NCI-H2171 treated with DMSO at 0.1 percent for 48 hours (cell line): ENCODE data around the gene XYLT1.

ENCODE experiments used
- DNase-seq: peaks from one replicate; lab custom pipeline; 2025; lab: John Stamatoyannopoulos, UW

The XYLT1 gene

GRCh38 chr16:17282247-17282646, 188.5 kb downstream of the XYLT1 start:
- no peak for DNase-seq

DNA sequence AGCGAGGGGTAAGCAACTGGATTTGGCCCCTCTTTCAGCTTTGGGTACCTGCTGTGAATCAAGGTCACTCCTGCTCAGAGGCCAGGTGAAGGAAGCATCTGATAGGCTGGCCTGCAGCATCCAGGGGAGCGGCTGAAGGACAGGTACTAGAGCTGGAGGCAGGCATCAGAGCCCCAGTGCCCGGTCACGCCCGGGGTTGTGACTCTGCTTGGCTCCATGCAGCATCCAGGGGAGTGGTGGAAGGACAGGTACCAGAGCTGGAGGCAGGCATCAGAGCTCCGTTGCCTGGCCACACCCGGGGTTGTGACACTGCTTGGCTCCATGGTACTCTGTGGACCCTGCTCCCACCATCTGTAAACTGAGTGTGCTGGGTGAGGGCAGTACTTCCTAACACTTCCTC, 189.7 kb downstream of the XYLT1 start:
- no peak for DNase-seq

DNA sequence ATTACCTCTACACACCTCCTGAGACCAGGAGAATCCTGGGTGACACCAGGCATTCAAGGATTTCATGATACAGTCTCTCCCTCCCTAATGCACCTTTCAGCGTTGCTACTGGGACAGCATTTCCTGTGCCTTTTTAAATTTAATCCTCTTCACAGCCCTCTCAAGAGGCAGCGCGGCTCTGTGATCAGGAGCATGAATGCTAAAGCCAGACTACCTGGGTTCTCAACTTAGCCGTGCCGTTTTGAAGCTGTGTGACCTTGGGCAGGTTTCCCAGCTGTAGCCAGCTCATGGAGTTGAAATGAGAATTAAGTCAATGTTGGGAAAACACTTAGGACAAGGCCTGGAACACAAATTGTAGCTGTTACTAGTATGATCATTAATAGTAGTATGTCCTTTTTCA, 191.8 kb downstream of the XYLT1 start:
- DNase-seq, result no peak

GRCh38 chr16:17277981-17278381, 192.8 kb downstream of the XYLT1 start:
- no peak for DNase-seq

DNA sequence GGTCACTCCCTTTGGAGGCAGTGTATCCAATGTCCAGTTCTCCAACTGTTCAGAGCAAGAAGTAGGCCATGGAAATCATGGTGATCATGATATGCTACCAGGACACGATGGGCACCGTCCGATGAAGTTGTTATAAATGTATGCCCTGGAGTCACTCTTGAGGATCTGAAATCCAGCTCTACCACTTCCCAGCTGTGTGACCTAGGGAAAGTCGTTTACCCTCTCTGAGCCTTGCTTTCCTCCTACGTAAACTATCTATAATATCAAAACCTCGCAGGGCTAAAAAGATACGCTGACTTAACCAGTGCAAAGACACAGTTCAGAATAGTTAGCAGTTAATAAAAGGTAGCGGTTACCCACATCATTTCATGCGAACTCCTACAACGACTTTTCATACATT, 194.2 kb downstream of the XYLT1 start:
- no peak for DNase-seq

DNA sequence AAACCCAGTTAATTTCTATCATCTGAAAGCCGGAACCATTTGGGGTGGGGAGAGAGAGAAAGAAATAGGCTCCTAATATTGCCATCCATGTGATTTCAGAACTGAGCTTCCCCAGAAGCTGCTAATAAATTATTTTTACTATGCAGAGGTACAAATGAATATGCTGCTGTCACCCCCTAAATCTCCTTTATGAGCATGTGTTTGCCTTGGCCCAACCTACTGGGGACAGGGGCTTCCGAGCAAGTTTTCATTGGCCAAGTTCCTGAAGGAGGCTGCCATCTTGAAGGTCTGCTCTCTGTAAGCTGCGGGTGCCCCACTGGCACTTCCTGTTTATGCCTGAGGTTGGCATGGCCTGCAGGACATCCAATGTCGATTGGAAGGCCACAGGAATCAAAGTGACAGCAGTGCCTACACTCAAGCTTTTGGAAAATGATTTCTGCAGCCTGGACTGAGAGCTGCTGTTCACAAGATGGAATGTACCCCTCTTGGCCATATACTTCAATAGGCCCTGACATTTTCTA, 194.7 kb downstream of the XYLT1 start:
- no peak for DNase-seq

DNA sequence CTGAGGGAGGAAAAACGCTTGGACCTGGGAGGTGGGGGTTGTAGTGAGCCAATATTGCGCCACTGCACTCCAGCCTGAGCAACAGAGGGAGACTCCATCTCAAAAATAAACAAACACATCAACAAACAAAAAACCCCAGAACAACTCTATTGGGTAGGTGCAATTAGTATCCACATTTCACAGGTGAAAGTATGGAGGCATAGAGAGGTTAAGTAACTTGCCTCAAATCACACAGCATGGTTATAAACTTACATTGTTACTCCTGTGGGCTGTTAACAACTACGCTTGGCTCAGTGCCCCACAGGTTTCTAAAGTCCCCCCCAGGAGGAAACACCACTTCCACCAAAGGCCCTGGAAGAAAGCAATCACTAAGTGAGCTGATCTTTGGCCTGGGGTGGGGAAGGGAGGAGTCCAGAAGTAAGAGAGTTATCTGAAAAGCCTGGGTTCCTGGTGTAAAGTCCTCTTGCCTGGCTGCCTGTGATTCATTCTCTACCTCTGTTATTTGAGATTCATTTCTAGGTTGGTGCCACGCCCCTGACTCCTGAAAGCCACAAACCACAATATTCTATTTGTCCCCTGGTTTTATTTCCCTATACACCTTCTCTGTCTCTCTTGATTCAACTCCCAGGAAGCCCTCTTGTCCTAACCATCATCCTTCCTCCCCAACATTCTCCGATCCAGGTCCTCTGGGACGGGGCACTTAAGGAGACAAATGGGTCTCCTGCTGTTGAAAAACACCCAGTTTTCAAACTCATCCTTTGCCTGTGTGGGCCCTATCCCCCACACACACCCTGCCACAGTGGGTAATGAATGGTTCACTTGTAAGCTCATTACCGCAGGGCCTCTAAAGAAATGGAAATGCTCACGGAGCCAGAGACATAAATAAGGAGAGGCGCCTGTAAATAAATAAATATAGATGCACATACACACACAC, 195.4 kb downstream of the XYLT1 start:
- DNase-seq, result peak; percentile 15

DNA sequence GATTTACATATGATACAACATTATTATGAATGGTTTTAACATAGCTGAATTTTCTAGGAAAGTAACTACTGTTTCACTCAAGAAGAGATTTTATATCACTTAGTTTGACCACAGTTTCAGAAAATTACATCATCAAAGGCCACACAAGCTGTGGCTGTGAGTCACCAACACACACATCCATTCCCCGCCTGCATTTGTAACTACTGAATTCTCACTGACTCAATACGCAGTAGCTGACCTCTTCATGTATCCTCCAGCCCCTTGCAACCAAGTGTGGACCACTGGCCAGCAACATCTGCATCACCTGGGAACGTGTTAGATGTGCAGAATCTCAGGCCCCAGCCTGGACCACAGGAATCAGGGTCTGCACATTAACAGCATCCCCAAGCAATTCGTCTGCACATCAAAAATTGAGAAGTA, 197.6 kb downstream of the XYLT1 start:
- DNase-seq, result no peak

GRCh38 chr16:17272716-17273115, 198.0 kb downstream of the XYLT1 start:
- DNase-seq, result no peak

DNA sequence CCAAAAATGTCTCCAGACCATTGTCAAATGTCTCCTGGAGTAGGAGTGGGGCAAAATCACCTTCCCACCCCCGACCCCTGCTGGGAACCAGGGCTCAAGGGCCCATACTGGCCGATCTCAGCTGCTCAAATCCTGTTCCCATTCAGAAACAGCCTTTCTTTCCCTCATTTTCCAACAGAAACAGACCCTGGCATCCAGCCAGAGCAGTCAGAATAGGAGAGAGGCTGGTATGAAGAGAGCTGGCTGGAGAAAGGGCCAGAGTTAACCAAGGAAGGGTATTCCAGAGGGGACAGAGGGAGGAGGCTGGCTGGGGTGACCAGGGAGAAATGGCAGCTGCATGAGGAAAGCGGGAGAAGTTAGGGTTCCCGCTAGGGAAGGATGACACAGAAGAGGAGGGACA, 199.1 kb downstream of the XYLT1 start:
- no peak for DNase-seq

- DNase-seq, result no peak
These were observed 200.1 kb downstream of the XYLT1 start for GRCh38 chr16:17270683-17271109.

DNA sequence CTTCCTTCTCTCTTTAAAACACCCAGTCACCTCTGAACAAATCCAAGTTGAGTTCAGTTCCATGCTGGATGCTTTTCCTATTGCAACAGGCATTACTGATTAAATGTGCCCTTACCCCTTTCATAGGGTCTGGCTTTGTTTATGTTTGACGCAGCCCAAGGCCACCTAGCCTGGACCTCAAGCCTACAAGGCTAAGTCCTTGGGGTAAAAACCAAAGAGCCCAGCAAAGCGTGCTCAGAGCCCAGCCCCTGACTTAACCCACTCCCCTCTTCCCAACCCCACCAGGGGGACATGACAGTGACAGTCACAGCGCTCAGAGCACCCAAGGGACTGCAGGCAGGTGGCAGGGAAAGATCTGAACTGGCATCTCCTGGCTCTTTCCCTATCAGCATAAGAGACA, 200.6 kb downstream of the XYLT1 start:
- DNase-seq, result peak; percentile 49

- DNase-seq, result no peak
These were observed 201.3 kb downstream of the XYLT1 start for GRCh38 chr16:17269439-17269838.

DNA sequence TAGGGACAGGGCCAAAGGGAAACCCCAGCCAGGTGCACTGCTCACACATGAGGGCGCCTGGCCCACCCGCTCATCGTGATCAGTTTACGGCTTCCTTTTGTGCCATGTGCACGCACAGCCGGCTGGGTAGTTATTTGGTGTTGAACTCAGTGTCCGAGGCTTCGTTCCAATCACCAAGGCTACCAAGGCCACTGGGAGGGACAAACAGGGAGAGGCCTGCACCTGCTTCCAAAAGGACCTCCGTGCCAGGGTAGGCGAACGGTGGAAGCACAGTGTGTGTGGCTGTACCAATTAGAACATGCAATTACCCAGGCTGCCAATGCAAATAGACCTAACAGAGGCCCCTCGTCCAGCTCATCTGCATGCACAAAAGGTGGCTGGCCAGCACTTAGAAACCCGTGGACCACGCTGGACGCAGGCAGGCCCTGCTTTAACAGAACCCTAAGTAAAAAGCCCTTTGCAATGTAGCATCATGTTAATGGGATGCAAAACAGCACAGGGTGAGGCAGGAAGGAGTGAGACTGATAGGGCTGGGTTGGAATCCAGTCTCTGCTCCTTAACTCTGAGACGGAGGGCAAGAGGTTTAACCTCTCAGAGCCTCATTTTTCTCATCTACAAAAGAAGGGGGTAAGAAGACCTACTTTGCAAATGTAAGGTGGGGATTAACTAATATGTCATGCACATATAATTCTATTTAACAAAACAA, 204.0 kb downstream of the XYLT1 start:
- DNase-seq, result no peak

DNA sequence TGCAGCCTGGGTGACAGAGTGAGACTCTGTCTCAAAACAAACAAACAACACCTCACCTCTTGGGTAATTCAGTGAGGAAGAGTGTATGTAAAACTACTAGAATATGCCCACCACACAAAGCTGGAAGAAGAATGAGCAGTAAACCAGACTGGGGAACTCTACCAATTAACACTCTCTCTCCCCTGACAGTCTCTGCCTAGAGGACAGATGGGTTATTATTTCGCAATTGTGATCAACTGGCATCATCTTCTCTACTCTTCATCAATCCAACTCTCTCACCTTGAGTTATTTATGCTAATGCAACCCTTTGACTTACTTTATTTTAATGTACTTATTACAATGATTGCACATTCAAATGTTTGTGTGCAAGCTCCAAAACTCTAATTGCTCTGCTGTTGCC, 205.6 kb downstream of the XYLT1 start:
- peak; percentile 61 for DNase-seq

DNA sequence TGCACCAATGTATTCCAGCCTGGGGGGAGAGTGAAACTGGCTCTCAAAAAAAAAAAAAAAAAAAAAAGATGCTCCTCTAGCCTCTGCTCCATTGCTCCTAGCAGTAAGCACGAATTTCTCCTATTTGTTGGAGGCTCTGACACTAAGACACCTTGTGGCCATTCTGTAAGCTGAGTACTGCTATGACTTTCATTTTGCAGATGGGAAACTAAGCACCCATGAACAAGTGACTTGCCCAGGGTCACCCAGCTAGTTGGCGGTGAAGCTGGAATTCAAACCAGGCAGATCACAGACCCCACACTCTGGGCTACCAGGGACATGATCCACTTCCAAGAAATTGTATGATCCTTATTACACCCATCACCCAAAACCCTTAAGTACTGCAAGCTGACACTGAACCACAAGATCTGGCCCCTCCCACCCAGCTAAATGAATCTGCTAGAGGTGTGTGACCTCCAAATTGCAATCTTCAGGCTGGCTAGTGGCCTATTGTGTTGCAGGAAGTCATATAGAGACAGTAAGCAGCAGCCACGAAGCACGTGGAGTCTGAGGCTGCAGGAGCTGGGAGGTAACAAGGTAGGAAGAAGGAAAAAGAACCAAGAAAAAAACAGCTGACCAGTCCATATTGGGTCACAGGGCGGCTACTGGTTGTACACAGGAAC, 209.4 kb downstream of the XYLT1 start:
- DNase-seq, result no peak

- no peak for DNase-seq
These were observed 210.4 kb downstream of the XYLT1 start for GRCh38 chr16:17260276-17260849.

- DNase-seq, result no peak
These were observed 210.9 kb downstream of the XYLT1 start for GRCh38 chr16:17259751-17260270.

- DNase-seq, result no peak
These were observed 211.7 kb downstream of the XYLT1 start for GRCh38 chr16:17258848-17259713.

GRCh38 chr16:17258077-17258599, 212.6 kb downstream of the XYLT1 start:
- DNase-seq, result no peak
